ENCODE measurements around the gene CREG2. TPM values are rescaled to one million over a fixed set of nuclear protein-coding genes. Genes with fewer than 3 reads are reported as not detected.
A peak's percentile ranks its signal among the peaks of the same experiment; 100 is the strongest.

The CREG2 gene
- total RNA-seq, 2 experiments from 2014 or later, result not detected

- H3K4me3 Mint-ChIP-seq, result no peak overlapping the region
- H3K27me3 Mint-ChIP-seq (ENCODE audit: low read depth), result peaks cover 10% of the 10 kb centered on the region
- DNase-seq, result no peak
- intact Hi-C loops (cut with micrococcal nuclease), result no loop called here
- no peak overlapping the region for H3K27ac Mint-ChIP-seq
- H3K4me1 Mint-ChIP-seq (ENCODE audit: low read depth), result no peaks in the 10 kb centered on the region
- H3K36me3 Mint-ChIP-seq (ENCODE audit: low read depth), result no peaks in the 10 kb centered on the region
- CTCF ChIA-PET, result interaction anchor here (0.7 to 1.3 kb wide), 3 partner anchors 18 to 837 kb away, joined by 3 read pairs; no protein-coding TSS in a partner anchor
- H3K9me3 Mint-ChIP-seq, result no peaks in the 10 kb centered on the region
Observed at GRCh38 chr2:101403745-101404144, 16.4 kb upstream of the CREG2 start.

GRCh38 chr2:101402630-101403029 lies 15.3 kb upstream of the CREG2 start:
- peaks cover 10% of the 10 kb centered on the region for H3K27me3 Mint-ChIP-seq (ENCODE audit: low read depth)
- no peak overlapping the region for H3K4me3 Mint-ChIP-seq
- DNase-seq, result no peak
- no peak overlapping the region for H3K27ac Mint-ChIP-seq
- no peaks in the 10 kb centered on the region for H3K9me3 Mint-ChIP-seq
- no peaks in the 10 kb centered on the region for H3K36me3 Mint-ChIP-seq (ENCODE audit: low read depth)
- intact Hi-C loops (cut with micrococcal nuclease), result no loop called here
- H3K4me1 Mint-ChIP-seq (ENCODE audit: low read depth), result peaks cover 5% of the 10 kb centered on the region
- CTCF ChIA-PET, result interaction anchor here (0.6 to 1.3 kb wide), 2 partner anchors 15 to 17 kb away, joined by 3 to 5 read pairs; partner anchors contain the start of gene CREG2

- intact Hi-C loops (cut with micrococcal nuclease), result no loop called here
- Mint-ChIP-seq H3K27ac (no peak overlapping the region), H3K27me3 (ENCODE audit: low read depth) (peaks cover 13% of the 10 kb centered on the region), H3K4me3 (no peak overlapping the region), H3K36me3 (ENCODE audit: low read depth) (no peaks in the 10 kb centered on the region), H3K4me1 (ENCODE audit: low read depth) (peaks cover 7% of the 10 kb centered on the region), H3K9me3 (no peaks in the 10 kb centered on the region)
- CTCF ChIA-PET, result interaction anchor here (0.6 kb wide), 1 partner anchor 14 kb away, joined by 5 read pairs; the partner anchor contains the start of gene CREG2
- no peak for DNase-seq
Observed at GRCh38 chr2:101401906-101402305, 14.6 kb upstream of the CREG2 start.

- no peak for DNase-seq
- peaks cover 8% of the 10 kb centered on the region for H3K4me1 Mint-ChIP-seq (ENCODE audit: low read depth)
- intact Hi-C loops (cut with micrococcal nuclease), result no loop called here
- CTCF ChIA-PET, result interaction anchor here (0.9 kb wide), 1 partner anchor 13 kb away, joined by 4 read pairs; no protein-coding TSS in a partner anchor
- no peaks in the 10 kb centered on the region for H3K36me3 Mint-ChIP-seq (ENCODE audit: low read depth)
- no peak overlapping the region for H3K27ac Mint-ChIP-seq
- H3K9me3 Mint-ChIP-seq, result no peaks in the 10 kb centered on the region
- H3K27me3 Mint-ChIP-seq (ENCODE audit: low read depth), result peaks cover 13% of the 10 kb centered on the region
- no peak overlapping the region for H3K4me3 Mint-ChIP-seq
Observed at GRCh38 chr2:101401326-101401665, 14.0 kb upstream of the CREG2 start.

GRCh38 chr2:101400506-101401325 lies 13.4 kb upstream of the CREG2 start:
- no peak for DNase-seq
- Mint-ChIP-seq H3K4me1 (ENCODE audit: low read depth) (peaks cover 10% of the 10 kb centered on the region), H3K4me3 (no peak overlapping the region), H3K36me3 (ENCODE audit: low read depth) (no peaks in the 10 kb centered on the region), H3K27me3 (ENCODE audit: low read depth) (peaks cover 15% of the 10 kb centered on the region), H3K9me3 (peaks cover 3% of the 10 kb centered on the region), H3K27ac (no peak overlapping the region)
- CTCF ChIA-PET, result interaction anchor here (0.6 to 1.0 kb wide), 3 partner anchors 12 to 88 kb away, joined by 3 to 4 read pairs (median 3); no protein-coding TSS in a partner anchor
- intact Hi-C loops (cut with micrococcal nuclease), result no loop called here

GRCh38 chr2:101400048-101400447 lies 12.7 kb upstream of the CREG2 start:
- Mint-ChIP-seq H3K4me3 (no peak overlapping the region), H3K27ac (no peak overlapping the region), H3K36me3 (ENCODE audit: low read depth) (no peaks in the 10 kb centered on the region), H3K4me1 (ENCODE audit: low read depth) (peaks cover 10% of the 10 kb centered on the region), H3K9me3 (peaks cover 3% of the 10 kb centered on the region), H3K27me3 (ENCODE audit: low read depth) (peaks cover 15% of the 10 kb centered on the region)
- CTCF ChIA-PET, result interaction anchor here (0.6 to 1.1 kb wide), 3 partner anchors 38 to 89 kb away, joined by 3 read pairs; no protein-coding TSS in a partner anchor
- intact Hi-C loops (cut with micrococcal nuclease), result no loop called here
- DNase-seq, result no peak

- CTCF ChIA-PET, result interaction anchor here (1.0 to 1.5 kb wide), 4 partner anchors 8 to 57 kb away, joined by 3 to 8 read pairs (median 4); partner anchors contain the start of gene CREG2
- DNase-seq, result no peak
- H3K27me3 Mint-ChIP-seq (ENCODE audit: low read depth), result peaks cover 15% of the 10 kb centered on the region
- no peak overlapping the region for H3K27ac Mint-ChIP-seq
- peaks cover 10% of the 10 kb centered on the region for H3K4me1 Mint-ChIP-seq (ENCODE audit: low read depth)
- H3K4me3 Mint-ChIP-seq, result no peak overlapping the region
- intact Hi-C loops (cut with micrococcal nuclease), result no loop called here
- no peaks in the 10 kb centered on the region for H3K36me3 Mint-ChIP-seq (ENCODE audit: low read depth)
- peaks cover 3% of the 10 kb centered on the region for H3K9me3 Mint-ChIP-seq
Observed at GRCh38 chr2:101399021-101399799, 11.9 kb upstream of the CREG2 start.

GRCh38 chr2:101398116-101398821 lies 11.0 kb upstream of the CREG2 start:
- no peak overlapping the region for H3K27ac Mint-ChIP-seq
- intact Hi-C loops (cut with micrococcal nuclease), result no loop called here
- H3K36me3 Mint-ChIP-seq (ENCODE audit: low read depth), result no peaks in the 10 kb centered on the region
- CTCF ChIA-PET, result interaction anchor here (1.3 to 1.8 kb wide), 3 partner anchors 9 to 21 kb away, joined by 4 to 8 read pairs (median 4); partner anchors contain the start of gene CREG2
- DNase-seq, result no peak
- H3K27me3 Mint-ChIP-seq (ENCODE audit: low read depth), result peaks cover 15% of the 10 kb centered on the region
- H3K4me1 Mint-ChIP-seq (ENCODE audit: low read depth), result peaks cover 10% of the 10 kb centered on the region
- no peak overlapping the region for H3K4me3 Mint-ChIP-seq
- peaks cover 3% of the 10 kb centered on the region for H3K9me3 Mint-ChIP-seq

GRCh38 chr2:101396316-101396717 lies 9.0 kb upstream of the CREG2 start:
- CTCF ChIA-PET, result interaction anchor here (0.6 to 1.1 kb wide), 2 partner anchors 9 to 15 kb away, joined by 3 to 6 read pairs; partner anchors contain the start of gene CREG2

GRCh38 chr2:101395545-101396315 lies 8.4 kb upstream of the CREG2 start:
- Mint-ChIP-seq H3K27me3 (ENCODE audit: low read depth) (peaks cover 13% of the 10 kb centered on the region), H3K9me3 (peaks cover 3% of the 10 kb centered on the region), H3K4me3 (no peak overlapping the region), H3K4me1 (ENCODE audit: low read depth) (peaks cover 10% of the 10 kb centered on the region), H3K36me3 (ENCODE audit: low read depth) (no peaks in the 10 kb centered on the region), H3K27ac (peak overlapping the region; percentile 13)
- intact Hi-C loops (cut with micrococcal nuclease), result no loop called here
- CTCF ChIA-PET, result interaction anchor here (0.6 to 1.1 kb wide), 2 partner anchors 9 to 15 kb away, joined by 3 to 6 read pairs; partner anchors contain the start of gene CREG2
- DNase-seq, result no peak

More at GRCh38 chr2:101396316-101396717, 9.0 kb upstream of the CREG2 start:
- Mint-ChIP-seq H3K4me3 (no peak overlapping the region), H3K27ac (peak overlapping the region; percentile 13), H3K27me3 (ENCODE audit: low read depth) (peaks cover 15% of the 10 kb centered on the region), H3K4me1 (ENCODE audit: low read depth) (peaks cover 10% of the 10 kb centered on the region), H3K36me3 (ENCODE audit: low read depth) (no peaks in the 10 kb centered on the region), H3K9me3 (peaks cover 3% of the 10 kb centered on the region)
- DNase-seq, result no peak
- intact Hi-C loops (cut with micrococcal nuclease), result no loop called here

GRCh38 chr2:101388232-101388631 lies 929 bp upstream of the CREG2 start:
- Mint-ChIP-seq H3K27ac (no peak overlapping the region), H3K27me3 (ENCODE audit: low read depth) (peaks cover 38% of the 10 kb centered on the region), H3K4me3 (no peak overlapping the region), H3K4me1 (ENCODE audit: low read depth) (peaks cover 11% of the 10 kb centered on the region), H3K36me3 (ENCODE audit: low read depth) (no peaks in the 10 kb centered on the region), H3K9me3 (no peaks in the 10 kb centered on the region)
- intact Hi-C loops (cut with micrococcal nuclease), result no loop called here
- CTCF ChIA-PET, result interaction anchor here (0.6 to 3.9 kb wide), 11 partner anchors 11 to 491 kb away, joined by 3 to 23 read pairs (median 4); no protein-coding TSS in a partner anchor
- DNase-seq, result no peak

Measured in activated naive CD4-positive, alpha-beta T cell treated with anti-CD3 and anti-CD28 coated beads for 36 hours (primary cell).